Coronary artery (tissue), 2 donors: Measurements from ENCODE around the gene ZNF614.

ENCODE experiments used
- DNase-seq: peaks from one replicate; pipeline ENCODE4 v3.0.0-alpha.2; 2017; ENCODE audit warnings: low spot score
- H3K27ac ChIP-seq, 2 donors: fragments of 200-600 bp; sonication (generic); one replicate each; pipeline ENCODE4 v1.5.1; 2016 to 2019
- H3K4me3 ChIP-seq: fragments of 200-600 bp; sonication (generic); 2 replicates; pipeline ENCODE4 v1.5.1; 2016; ENCODE audit warnings: mild to moderate bottlenecking, moderate library complexity
- TF ChIP-seq, protein P1 (sequence below): fragments of 200-600 bp; sonication (generic); IDR thresholded peaks from one replicate; pipeline ENCODE4 v1.5.1; 2019; ENCODE audit warnings: antibody characterized with exemption

The ZNF614 gene

GRCh38 chr19:52020506-52020905 lies 7.7 kb downstream of the ZNF614 start:
- Histone ChIP-seq H3K4me3 (no peak overlapping the region), H3K27ac (no peak overlapping the region)
- DNase-seq = no peak
- TF ChIP-seq, protein P1, sequence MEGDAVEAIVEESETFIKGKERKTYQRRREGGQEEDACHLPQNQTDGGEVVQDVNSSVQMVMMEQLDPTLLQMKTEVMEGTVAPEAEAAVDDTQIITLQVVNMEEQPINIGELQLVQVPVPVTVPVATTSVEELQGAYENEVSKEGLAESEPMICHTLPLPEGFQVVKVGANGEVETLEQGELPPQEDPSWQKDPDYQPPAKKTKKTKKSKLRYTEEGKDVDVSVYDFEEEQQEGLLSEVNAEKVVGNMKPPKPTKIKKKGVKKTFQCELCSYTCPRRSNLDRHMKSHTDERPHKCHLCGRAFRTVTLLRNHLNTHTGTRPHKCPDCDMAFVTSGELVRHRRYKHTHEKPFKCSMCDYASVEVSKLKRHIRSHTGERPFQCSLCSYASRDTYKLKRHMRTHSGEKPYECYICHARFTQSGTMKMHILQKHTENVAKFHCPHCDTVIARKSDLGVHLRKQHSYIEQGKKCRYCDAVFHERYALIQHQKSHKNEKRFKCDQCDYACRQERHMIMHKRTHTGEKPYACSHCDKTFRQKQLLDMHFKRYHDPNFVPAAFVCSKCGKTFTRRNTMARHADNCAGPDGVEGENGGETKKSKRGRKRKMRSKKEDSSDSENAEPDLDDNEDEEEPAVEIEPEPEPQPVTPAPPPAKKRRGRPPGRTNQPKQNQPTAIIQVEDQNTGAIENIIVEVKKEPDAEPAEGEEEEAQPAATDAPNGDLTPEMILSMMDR = no peak

GRCh38 chr19:52010674-52011073 lies 17.5 kb downstream of the ZNF614 start:
- Histone ChIP-seq H3K4me3 (no peak overlapping the region), H3K27ac (no peak overlapping the region)
- TF ChIP-seq, protein P1 = no peak
- no peak for DNase-seq

GRCh38 chr19:52007806-52008557 lies 20.2 kb downstream of the ZNF614 start, which contains the start of gene ZNF615:
ZNF615 (minus strand) TSS chr19:52008211; CDS start chr19:52003711, 4,500 bp downstream.
- DNase-seq = peak; percentile 91
- TF ChIP-seq, protein P1 = no peak
- peak within 1 kb of the TSS; percentile 75 to 90 for H3K27ac ChIP-seq
- H3K4me3 ChIP-seq = peak within 1 kb of the TSS; percentile 71

DNA sequence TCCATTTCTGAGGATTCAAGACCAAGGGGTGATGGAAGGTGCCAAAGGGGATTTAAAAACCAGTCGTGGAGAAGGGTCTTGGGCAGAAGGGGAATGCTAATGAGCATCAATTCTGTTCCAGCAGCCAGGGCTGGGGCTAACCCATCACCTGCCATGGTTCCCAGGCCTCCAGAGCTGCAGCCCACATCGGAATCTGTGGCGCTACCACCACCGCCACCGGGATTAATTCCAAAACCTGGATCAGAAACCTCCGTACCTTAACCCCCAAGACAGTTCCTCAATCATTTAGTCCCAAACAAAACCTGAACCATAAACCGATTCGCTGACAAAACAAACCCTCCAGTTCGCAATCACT lies 20.8 kb downstream of the ZNF614 start:
- peak overlapping the region; percentile 71 for H3K4me3 ChIP-seq
- DNase-seq = no peak
- TF ChIP-seq, protein P1 = no peak
- peak overlapping the region; percentile 75 to 90 for H3K27ac ChIP-seq

GRCh38 chr19:51994048-51994644 lies 34.0 kb downstream of the ZNF614 start:
- TF ChIP-seq, protein P1 = no peak

DNA sequence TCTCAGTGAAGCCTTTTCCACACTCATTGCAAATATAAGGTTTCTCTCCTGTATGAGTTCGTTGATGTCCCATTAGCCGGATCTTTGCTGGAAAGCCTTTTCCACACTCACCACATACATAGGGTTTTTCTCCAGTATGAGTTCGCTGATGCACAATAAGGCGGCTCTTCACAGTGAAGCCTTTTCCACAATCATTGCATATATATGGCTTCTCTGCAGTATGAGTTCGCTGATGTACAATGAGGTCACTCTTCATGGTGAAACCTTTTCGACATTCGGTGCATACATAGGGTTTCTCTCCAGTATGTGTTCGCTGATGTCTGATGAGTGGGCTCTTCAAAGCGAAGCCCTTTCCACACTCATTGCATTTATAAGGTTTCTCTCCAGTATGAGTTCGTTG lies 34.8 kb downstream of the ZNF614 start:
- Histone ChIP-seq H3K4me3 (peak overlapping the region; percentile 46), H3K27ac (no peak overlapping the region)
- DNase-seq = no peak
- TF ChIP-seq, protein P1 = no peak

More at GRCh38 chr19:51994048-51994644, 34.0 kb downstream of the ZNF614 start:
- Histone ChIP-seq H3K27ac (no peak overlapping the region), H3K4me3 (peak overlapping the region; percentile 46)
- DNase-seq = no peak
